Measurements from ENCODE around the gene ZNF592.

GRCh38 chr15:84703808-84704207, 44.6 kb upstream of the ZNF592 start:
- TF ChIP-seq, protein P1, sequence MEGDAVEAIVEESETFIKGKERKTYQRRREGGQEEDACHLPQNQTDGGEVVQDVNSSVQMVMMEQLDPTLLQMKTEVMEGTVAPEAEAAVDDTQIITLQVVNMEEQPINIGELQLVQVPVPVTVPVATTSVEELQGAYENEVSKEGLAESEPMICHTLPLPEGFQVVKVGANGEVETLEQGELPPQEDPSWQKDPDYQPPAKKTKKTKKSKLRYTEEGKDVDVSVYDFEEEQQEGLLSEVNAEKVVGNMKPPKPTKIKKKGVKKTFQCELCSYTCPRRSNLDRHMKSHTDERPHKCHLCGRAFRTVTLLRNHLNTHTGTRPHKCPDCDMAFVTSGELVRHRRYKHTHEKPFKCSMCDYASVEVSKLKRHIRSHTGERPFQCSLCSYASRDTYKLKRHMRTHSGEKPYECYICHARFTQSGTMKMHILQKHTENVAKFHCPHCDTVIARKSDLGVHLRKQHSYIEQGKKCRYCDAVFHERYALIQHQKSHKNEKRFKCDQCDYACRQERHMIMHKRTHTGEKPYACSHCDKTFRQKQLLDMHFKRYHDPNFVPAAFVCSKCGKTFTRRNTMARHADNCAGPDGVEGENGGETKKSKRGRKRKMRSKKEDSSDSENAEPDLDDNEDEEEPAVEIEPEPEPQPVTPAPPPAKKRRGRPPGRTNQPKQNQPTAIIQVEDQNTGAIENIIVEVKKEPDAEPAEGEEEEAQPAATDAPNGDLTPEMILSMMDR (IDR thresholded peaks at IDR 0.05) = no peak
- TF ChIP-seq EP300 (IDR thresholded peaks at IDR 0.05) = no peak

All from upper lobe of left lung (tissue), 4 donors.